Stimulated activated naive CD8-positive, alpha-beta T cell treated with anti-CD3 and anti-CD28 coated beads, Interleukin-15, amount 100 ng/mL, for 72 hours (primary cell): ENCODE data around the gene RALGPS2.

Experiments used
- ATAC-seq: fragments of 150-1000 bp; cut with Tn5 transposase; 2 replicates; pipeline ENCODE4 v1.10.0; 2021; ENCODE audit warnings: mild to moderate bottlenecking, moderate library complexity
- DNase-seq, 2 donors: peaks; one replicate each; pipeline ENCODE4 v3.0.0; 2021 to 2022
- H3K27ac Mint-ChIP-seq, 2 donors: one replicate each; pipeline ENCODE4 v1.8.0; 2022; ENCODE audit warnings: mild to moderate bottlenecking in 2 of 2, mixed read lengths in 2 of 2, moderate library complexity in 2 of 2
- H3K27me3 Mint-ChIP-seq: one replicate; pipeline ENCODE4 v1.8.0; 2022; ENCODE audit warnings: mixed read lengths
- H3K4me1 Mint-ChIP-seq: one replicate; pipeline ENCODE4 v1.8.0; 2022; ENCODE audit warnings: mild to moderate bottlenecking, mixed read lengths
- H3K4me3 Mint-ChIP-seq, 2 donors: one replicate each; pipeline ENCODE4 v1.8.0; 2022; ENCODE audit warnings: mild to moderate bottlenecking in 2 of 2, mixed read lengths in 2 of 2, moderate library complexity in 1 of 2
- H3K9me3 Mint-ChIP-seq, 2 donors: one replicate each; pipeline ENCODE4 v1.8.0; 2022; ENCODE audit warnings: mixed read lengths in 2 of 2

Gene RALGPS2, protein sequence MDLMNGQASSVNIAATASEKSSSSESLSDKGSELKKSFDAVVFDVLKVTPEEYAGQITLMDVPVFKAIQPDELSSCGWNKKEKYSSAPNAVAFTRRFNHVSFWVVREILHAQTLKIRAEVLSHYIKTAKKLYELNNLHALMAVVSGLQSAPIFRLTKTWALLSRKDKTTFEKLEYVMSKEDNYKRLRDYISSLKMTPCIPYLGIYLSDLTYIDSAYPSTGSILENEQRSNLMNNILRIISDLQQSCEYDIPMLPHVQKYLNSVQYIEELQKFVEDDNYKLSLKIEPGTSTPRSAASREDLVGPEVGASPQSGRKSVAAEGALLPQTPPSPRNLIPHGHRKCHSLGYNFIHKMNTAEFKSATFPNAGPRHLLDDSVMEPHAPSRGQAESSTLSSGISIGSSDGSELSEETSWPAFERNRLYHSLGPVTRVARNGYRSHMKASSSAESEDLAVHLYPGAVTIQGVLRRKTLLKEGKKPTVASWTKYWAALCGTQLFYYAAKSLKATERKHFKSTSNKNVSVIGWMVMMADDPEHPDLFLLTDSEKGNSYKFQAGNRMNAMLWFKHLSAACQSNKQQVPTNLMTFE

DNA sequence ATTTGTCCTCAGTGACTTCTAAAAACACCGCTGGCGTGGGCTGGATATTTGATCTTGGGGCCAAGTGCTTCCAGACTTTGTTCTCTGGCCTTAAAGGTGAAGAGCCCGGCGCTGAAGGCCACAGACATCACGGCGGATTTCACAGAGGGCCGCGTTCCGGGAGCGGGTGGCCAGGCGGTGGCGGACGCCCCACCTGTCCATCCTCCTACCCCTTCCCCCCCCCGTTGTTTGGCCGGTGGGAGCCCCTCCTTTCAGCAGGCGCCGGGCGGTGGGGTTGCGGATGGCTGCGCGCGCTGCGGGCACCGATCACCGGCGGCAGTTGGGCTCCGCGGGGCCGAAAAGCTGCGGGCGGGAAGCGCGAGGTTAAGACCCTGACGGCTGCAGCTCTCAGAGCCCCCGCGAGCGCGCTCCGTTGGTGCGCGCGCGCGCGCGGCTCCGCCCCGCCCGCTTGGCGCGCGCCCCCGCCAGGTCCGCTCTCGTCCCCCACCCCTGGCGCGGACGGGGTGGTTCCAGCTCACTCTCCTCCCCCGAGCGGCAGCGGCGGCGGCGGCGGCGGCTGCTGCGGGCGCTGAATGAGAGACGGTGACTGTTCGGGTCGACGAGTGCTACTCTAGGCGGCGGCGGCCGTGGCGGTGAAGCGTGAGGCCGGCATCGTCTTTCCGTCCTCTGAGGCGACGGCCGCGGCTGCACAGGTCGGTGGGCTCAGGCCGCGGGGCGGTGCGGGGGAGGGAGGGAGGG lies at the start of gene RALGPS2:
Gene RALGPS2, plus strand, starts transcription at position 517 of the 738 bp plus-strand sequence. CDS start 51,521 bp downstream, outside the sequence.
- Mint-ChIP-seq H3K4me1 (peaks cover 23% of the 10 kb centered on the region), H3K27me3 (no peaks in the 10 kb centered on the region), H3K27ac (peak within 1 kb of the TSS; percentile 7 to 40), H3K4me3 (peak within 1 kb of the TSS; percentile 81 to 90), H3K9me3 (no peaks in the 10 kb centered on the region)
- DNase-seq (peak; percentile 59 to 65), ATAC-seq (peak; percentile 83)

DNA sequence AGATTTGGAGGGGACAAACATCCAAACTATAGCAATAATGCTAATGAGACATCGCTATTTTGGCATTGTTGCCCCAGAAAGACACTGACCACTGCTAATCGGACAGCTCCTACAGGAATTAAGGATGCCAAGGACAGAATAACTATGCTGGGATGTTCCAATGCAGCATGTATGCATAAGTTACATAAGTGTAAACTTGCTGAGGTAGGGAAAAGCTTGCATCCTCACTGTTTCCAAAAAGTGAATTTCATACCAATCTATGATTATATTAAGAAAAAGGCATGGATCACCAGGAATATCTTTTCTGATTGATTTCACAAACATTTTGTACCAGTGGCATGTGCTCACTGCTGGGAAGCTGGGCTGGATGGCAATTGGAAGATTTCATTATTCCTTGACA lies 45.8 kb upstream of the RALGPS2 start:
- Mint-ChIP-seq H3K9me3 (no peaks in the 10 kb centered on the region), H3K4me1 (peaks cover 5% of the 10 kb centered on the region), H3K4me3 (no peak overlapping the region), H3K27me3 (peaks cover 8% of the 10 kb centered on the region), H3K27ac (no peak overlapping the region)
- ATAC-seq (no peak), DNase-seq (no peak)

DNA sequence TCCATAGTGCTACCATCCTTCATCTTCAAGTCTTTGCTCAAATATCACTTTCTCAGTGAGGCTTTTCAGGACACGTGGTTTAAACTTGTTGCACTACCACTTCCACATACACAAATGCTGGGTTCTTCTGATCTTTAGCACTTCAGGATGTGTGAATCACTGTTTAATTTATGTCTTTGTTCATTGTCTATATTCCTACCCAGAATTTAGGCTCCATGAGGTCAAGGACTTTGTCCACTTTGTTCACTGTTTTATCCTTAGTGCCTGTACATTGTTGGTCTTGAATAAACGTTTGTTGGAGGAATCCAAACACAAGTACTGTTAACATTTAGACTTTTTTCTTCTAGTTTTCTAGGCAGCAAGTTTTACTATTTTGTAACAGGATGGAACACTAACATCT lies 42.6 kb upstream of the RALGPS2 start:
- peaks cover 8% of the 10 kb centered on the region for H3K27me3 Mint-ChIP-seq
- H3K4me3 Mint-ChIP-seq = no peak overlapping the region
- H3K4me1 Mint-ChIP-seq = peaks cover 13% of the 10 kb centered on the region
- ATAC-seq (no peak), DNase-seq (no peak)
- H3K27ac Mint-ChIP-seq = no peak overlapping the region
- H3K9me3 Mint-ChIP-seq = no peaks in the 10 kb centered on the region

DNA sequence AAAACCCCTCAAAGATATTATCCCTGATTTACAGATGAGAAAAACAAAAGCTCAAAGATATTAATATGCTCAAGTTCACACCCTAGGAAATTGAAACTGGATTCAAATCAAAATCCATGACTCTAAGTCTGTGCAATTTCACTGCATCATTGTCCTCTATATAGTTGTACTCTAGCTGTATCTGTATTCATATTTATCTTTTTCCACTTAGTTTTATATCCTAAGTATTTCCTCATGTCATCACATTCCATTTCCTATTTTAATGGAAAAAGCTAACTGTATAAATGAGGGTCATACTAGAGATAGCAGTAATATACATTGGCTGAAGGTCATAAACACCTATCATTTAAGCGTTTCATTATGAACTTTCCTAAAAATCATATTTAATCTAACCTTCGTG lies 42.2 kb upstream of the RALGPS2 start:
- DNase-seq = no peak
- ATAC-seq = no peak
- H3K27ac Mint-ChIP-seq = no peak overlapping the region
- no peaks in the 10 kb centered on the region for H3K9me3 Mint-ChIP-seq
- peaks cover 13% of the 10 kb centered on the region for H3K4me1 Mint-ChIP-seq
- no peak overlapping the region for H3K4me3 Mint-ChIP-seq
- peaks cover 8% of the 10 kb centered on the region for H3K27me3 Mint-ChIP-seq

DNA sequence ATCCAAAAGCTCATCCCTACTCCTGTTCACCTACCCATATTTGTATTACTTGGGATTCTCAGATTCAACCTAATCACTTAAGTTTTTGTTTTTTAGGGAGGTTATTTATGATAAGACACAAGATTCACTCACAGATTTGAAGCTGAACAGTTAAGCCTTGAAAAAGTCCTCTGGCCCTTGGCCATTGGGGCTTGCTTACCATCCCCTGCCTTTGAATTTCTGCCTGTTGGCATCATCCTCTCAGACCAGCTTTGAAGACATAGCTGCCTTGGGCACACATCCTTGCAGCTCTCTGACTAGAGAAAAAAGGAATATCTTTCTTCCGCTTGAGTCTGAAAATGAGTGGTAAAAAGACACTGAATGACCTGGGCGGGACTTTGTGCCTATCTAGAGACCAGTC lies 41.8 kb upstream of the RALGPS2 start:
- DNase-seq (no peak), ATAC-seq (no peak)
- no peak overlapping the region for H3K27ac Mint-ChIP-seq
- H3K27me3 Mint-ChIP-seq = peaks cover 8% of the 10 kb centered on the region
- H3K4me1 Mint-ChIP-seq = peaks cover 13% of the 10 kb centered on the region
- H3K9me3 Mint-ChIP-seq = no peaks in the 10 kb centered on the region
- no peak overlapping the region for H3K4me3 Mint-ChIP-seq

DNA sequence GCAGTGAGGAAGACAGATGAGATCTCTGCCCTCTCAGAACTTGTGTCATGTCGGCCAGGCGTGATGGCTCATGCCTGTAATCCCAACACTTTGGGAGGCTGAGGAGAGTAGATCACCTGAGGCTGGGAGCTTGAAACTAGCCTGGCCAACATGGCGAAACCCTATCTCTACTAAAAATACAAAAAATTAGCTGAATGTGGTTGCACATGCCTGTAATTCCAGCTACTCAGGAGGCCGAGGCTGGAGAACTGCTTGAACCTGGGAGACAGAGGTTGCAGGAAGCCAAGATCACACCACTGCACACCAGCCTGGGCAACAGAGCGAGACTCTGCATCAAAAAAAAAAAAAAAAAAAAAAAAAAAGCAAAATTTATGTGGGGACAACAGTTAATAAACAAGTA lies 40.9 kb upstream of the RALGPS2 start:
- Mint-ChIP-seq H3K27me3 (peaks cover 8% of the 10 kb centered on the region), H3K4me1 (peaks cover 13% of the 10 kb centered on the region), H3K27ac (peak overlapping the region in 1 of 2 donors; percentile 59), H3K9me3 (no peaks in the 10 kb centered on the region), H3K4me3 (no peak overlapping the region)
- ATAC-seq (no peak), DNase-seq (no peak)

DNA sequence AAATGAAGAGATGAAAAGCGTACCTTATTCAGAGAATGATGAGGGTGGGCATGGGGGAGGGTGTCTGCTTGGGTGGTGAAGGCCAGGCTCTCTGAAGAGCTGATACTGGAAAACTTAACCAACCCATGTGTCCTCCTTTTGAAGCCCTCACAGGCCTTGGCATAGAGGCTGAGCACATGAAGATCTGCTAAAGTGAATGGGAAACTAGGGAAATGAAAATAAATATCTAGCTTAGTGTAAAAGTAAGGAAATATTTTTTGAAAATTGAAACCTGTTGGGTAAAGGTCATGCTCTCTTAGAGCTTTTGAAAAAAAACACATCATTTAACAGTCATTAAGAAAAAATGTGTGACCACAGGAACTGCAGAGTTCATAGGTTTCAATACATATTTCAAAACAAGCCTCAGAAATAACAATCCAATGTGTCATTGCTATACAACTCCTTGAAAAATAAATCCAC lies 40.5 kb upstream of the RALGPS2 start:
- peak; percentile 64 for ATAC-seq
- H3K4me3 Mint-ChIP-seq = no peak overlapping the region
- H3K4me1 Mint-ChIP-seq = peaks cover 13% of the 10 kb centered on the region
- H3K9me3 Mint-ChIP-seq = no peaks in the 10 kb centered on the region
- no peak overlapping the region for H3K27ac Mint-ChIP-seq
- DNase-seq = no peak
- peaks cover 8% of the 10 kb centered on the region for H3K27me3 Mint-ChIP-seq

DNA sequence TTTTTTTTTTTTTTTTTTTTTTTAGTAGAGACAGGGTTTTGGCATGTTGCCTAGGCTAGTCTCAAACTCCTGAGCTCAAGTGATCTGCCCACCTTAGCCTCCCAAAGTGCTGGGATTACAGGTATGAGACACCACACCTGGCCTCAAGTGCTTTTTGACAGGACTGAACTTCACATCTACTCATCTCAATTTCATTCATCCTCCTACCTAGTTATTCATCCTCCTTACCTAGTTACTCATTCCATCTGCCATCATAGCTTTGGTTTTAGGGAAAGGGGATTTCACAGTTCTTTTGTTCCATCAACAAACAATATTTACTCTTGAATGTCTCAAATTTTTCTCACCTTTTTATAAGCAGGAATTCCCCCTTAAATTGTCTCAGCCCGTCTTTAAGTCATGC lies 38.6 kb upstream of the RALGPS2 start:
- no peak for DNase-seq
- Mint-ChIP-seq H3K4me3 (no peak overlapping the region), H3K27ac (peak overlapping the region in 1 of 2 donors; percentile 42), H3K4me1 (peaks cover 13% of the 10 kb centered on the region), H3K27me3 (peaks cover 3% of the 10 kb centered on the region), H3K9me3 (no peaks in the 10 kb centered on the region)
- no peak for ATAC-seq

DNA sequence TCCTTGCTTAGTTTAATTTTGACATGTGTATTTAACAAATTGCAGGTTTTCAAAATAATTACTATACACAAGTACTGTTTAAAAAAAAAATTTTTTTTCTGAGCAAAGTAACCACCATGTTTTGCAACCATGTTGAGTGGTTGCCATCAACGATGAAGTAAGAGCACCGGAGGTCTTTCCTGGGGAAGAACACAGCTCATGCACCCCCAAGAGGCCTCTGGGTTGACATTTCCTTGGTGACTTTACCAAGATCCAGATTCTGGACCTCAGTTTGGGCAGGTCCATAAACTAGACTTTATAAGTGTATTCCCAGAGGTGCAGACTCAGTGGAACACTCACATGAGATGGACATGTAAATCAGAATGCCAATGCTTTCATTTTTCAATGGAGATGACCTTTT lies 36.8 kb upstream of the RALGPS2 start:
- no peak overlapping the region for H3K4me3 Mint-ChIP-seq
- peaks cover 13% of the 10 kb centered on the region for H3K4me1 Mint-ChIP-seq
- no peak for ATAC-seq
- H3K9me3 Mint-ChIP-seq = no peaks in the 10 kb centered on the region
- no peaks in the 10 kb centered on the region for H3K27me3 Mint-ChIP-seq
- no peak for DNase-seq
- H3K27ac Mint-ChIP-seq = no peak overlapping the region

DNA sequence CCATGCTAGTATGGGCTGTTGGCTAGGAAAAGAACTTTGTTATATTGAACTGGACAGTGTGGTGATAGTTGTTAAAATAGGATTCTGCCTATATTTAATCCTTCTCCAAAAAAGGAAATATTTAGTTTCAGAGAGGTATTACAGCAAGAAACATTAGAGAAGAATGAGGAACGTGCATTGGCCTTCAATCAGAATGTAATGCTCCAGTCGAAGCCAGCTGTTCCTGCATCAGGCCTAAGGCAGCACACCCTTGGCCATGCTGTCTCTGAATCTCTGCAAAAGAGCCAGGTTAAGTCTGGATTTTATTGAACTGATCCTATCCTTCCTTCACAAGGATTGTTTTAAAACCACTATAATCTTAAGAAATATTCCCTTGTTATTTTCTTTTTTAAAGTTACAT lies 35.3 kb upstream of the RALGPS2 start:
- DNase-seq (no peak), ATAC-seq (no peak)
- Mint-ChIP-seq H3K27me3 (no peaks in the 10 kb centered on the region), H3K4me1 (peaks cover 3% of the 10 kb centered on the region), H3K27ac (no peak overlapping the region), H3K4me3 (no peak overlapping the region), H3K9me3 (no peaks in the 10 kb centered on the region)

DNA sequence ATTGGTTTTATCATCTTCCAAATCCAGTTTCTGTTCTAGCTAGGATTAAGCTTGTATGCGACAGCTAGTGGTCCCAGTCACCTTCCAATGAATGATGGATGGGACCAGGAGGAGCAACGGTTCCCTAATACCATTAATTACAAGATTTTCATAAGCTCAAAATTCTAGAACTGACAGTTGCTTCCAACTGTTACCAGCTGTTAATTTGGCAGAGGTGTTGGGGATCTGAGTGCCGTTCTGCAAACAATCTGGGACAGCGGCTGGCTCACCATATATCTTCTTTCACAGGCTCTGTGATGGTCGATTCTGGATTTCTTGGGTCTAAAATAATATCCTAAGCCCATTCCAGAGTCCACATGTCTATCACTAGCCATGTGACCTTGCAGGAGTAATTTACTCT lies 34.5 kb upstream of the RALGPS2 start:
- Mint-ChIP-seq H3K27ac (no peak overlapping the region), H3K4me3 (no peak overlapping the region)
- no peak for DNase-seq

DNA sequence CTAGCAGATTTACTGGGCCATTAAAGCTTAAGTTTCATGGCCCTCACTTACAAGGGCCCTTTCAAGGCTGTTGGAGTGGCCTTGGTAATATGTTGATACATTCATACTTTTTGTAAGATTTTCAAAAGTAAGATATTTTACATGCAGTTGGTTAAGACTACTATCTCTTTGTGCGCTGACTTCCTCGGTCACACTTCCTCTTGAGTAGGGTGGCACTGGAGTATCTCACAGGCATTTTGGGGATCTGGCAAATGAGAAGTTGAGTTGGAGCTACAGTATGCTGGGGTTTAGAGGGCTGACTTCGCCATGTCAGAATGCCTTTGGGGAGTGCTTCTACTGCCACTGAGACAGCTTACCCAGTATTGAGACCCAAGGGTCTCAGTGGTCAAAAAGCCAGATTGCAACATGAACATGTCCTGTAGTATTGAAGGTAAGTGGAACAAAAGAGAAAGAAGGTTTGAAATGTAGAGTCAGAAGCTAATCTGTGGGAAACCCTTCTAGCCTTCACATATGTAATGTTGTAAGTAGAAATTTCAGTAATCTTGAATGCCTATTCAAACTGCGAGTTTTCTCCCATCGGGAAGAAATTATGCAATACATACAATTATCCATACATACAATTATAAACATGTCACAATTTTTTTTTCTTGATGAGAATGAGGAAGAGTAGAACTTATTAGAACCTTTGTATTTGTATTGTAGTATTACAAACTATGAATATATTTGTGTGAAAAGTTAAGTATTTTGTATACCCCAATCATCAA lies 32.3 kb upstream of the RALGPS2 start:
- Mint-ChIP-seq H3K27me3 (no peaks in the 10 kb centered on the region), H3K4me1 (no peaks in the 10 kb centered on the region), H3K4me3 (no peak overlapping the region), H3K9me3 (no peaks in the 10 kb centered on the region), H3K27ac (no peak overlapping the region)
- DNase-seq (no peak), ATAC-seq (no peak)

More for the DNA sequence above, 34.5 kb upstream of the RALGPS2 start:
- no peak for ATAC-seq
- H3K27me3 Mint-ChIP-seq = no peaks in the 10 kb centered on the region
- no peaks in the 10 kb centered on the region for H3K9me3 Mint-ChIP-seq
- no peaks in the 10 kb centered on the region for H3K4me1 Mint-ChIP-seq

DNA sequence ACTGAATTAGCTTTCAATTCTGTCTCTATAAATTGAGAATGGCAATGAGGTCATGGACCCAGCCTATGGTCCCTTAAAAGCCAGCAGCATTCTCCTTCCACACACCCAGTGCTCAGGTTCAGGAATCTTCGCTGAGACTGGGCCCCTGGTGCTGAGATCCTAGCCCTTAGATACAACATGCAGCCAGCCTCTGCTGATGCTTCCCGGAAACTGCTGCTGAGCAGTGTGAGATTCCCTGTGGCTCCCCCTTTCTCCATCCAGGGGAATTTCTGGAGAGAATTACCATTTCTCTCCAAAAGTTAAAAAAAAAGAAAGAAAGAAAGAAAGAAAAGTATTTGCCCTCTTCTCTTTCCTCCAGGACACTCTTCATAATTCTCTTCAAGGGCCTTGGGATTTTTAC lies 31.7 kb upstream of the RALGPS2 start:
- Mint-ChIP-seq H3K9me3 (no peaks in the 10 kb centered on the region), H3K27me3 (no peaks in the 10 kb centered on the region), H3K4me1 (no peaks in the 10 kb centered on the region), H3K27ac (no peak overlapping the region), H3K4me3 (no peak overlapping the region)
- ATAC-seq (no peak), DNase-seq (no peak)

DNA sequence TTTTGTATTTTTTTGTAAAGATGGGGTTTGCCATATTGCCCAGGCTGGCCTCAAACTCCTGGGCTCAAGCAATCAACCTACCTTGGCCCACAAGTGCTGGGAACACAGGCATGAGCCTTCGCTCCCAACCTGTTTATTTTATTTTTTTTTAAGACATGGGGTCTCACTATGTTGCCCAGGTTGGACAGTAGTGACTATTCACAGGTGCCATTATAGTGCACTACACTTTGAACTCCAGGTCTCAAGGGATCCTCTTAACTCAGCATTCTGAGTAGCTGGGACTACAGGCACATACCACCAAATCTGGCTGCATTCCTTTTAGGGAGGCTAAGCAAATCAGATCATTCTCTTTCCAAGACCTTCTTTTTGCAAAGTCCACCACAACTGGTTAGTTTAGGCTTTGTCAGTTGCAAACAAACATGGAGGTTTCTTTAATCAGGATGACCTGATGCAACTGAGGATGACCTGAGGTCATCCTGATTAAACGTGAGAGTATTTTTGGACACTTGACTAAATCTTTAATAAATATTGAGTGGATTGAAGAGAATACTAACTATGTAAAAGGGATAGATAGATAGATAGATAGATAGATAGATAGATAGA lies 30.0 kb upstream of the RALGPS2 start:
- Mint-ChIP-seq H3K9me3 (no peaks in the 10 kb centered on the region), H3K27ac (peak overlapping the region in 1 of 2 donors; percentile 65)
- DNase-seq = no peak

DNA sequence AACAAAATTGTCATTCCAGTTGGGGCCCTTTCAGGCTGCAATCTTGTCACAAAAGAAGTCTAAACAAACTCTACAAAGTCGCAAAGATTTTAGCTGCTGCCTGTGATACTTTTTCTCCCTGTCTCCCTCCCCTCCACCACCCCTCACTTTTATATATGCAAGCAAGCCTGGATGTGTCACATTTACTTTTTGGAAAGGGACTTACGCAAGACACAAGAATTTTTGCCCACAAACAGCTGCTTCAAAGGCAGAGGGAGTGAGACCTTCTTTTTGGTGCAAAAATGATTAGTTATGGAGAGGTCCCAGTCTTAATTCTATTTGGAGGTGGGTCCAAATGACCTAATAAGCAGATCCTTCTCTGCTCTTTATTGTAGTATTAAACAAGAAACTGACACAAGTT lies 22.9 kb upstream of the RALGPS2 start:
- Mint-ChIP-seq H3K9me3 (no peaks in the 10 kb centered on the region), H3K27ac (no peak overlapping the region), H3K4me1 (no peaks in the 10 kb centered on the region), H3K27me3 (peaks cover 16% of the 10 kb centered on the region), H3K4me3 (no peak overlapping the region)
- ATAC-seq = no peak
- DNase-seq = no peak

More for the DNA sequence above, 30.0 kb upstream of the RALGPS2 start:
- H3K4me3 Mint-ChIP-seq = no peak overlapping the region
- no peaks in the 10 kb centered on the region for H3K4me1 Mint-ChIP-seq
- no peak for ATAC-seq
- no peaks in the 10 kb centered on the region for H3K27me3 Mint-ChIP-seq
